HG03139 (cell line): ENCODE measurements around the gene USE1.
A peak's percentile ranks its signal among the peaks of the same experiment; 100 is the strongest.

Experiments
- ATAC-seq: cut with Tn5 transposase; IDR thresholded peaks from one replicate; pipeline ENCODE4 v1.9.1; 2021; ENCODE audit not compliant: unreplicated experiment

USE1 gene

GRCh38 chr19:17256130-17256529, 41.0 kb downstream of the USE1 start:
- ATAC-seq = no peak

- no peak for ATAC-seq
These were observed 44.1 kb downstream of the USE1 start for GRCh38 chr19:17259118-17259780.

- ATAC-seq = no peak
These were observed 44.8 kb downstream of the USE1 start for GRCh38 chr19:17259934-17260333.

- ATAC-seq = peak; percentile 65
These were observed 45.7 kb downstream of the USE1 start for GRCh38 chr19:17260842-17261325.

- ATAC-seq = no peak
These were observed 47.4 kb downstream of the USE1 start for GRCh38 chr19:17262557-17262956.

GRCh38 chr19:17263712-17264640, 48.8 kb downstream of the USE1 start:
- ATAC-seq = no peak

GRCh38 chr19:17264641-17264979, 49.5 kb downstream of the USE1 start, which contains the start of gene USHBP1:
TSS of gene USHBP1 (minus strand) at chr19:17264745. CDS start at chr19:17264299, 446 bp downstream.
- no peak for ATAC-seq

GRCh38 chr19:17266026-17266425, 50.9 kb downstream of the USE1 start:
- ATAC-seq = no peak

GRCh38 chr19:17266589-17266974, 51.4 kb downstream of the USE1 start:
- peak; percentile 10 for ATAC-seq

- peak; percentile 89 for ATAC-seq
These were observed 52.0 kb downstream of the USE1 start, which contains the start of gene BABAM1 for GRCh38 chr19:17266975-17267788. TSS of gene BABAM1 (plus strand) at chr19:17267443. CDS start at chr19:17268807, 1,364 bp downstream.

GRCh38 chr19:17268754-17269153, 53.6 kb downstream of the USE1 start:
- ATAC-seq = no peak
